ENCODE measurements around the gene NPB. TPM values are rescaled to one million over a fixed set of nuclear protein-coding genes. Genes with fewer than 3 reads are reported as not detected.

NPB gene
- total RNA-seq, 1 donor from 2014 or later: 1.1 TPM

DNA sequence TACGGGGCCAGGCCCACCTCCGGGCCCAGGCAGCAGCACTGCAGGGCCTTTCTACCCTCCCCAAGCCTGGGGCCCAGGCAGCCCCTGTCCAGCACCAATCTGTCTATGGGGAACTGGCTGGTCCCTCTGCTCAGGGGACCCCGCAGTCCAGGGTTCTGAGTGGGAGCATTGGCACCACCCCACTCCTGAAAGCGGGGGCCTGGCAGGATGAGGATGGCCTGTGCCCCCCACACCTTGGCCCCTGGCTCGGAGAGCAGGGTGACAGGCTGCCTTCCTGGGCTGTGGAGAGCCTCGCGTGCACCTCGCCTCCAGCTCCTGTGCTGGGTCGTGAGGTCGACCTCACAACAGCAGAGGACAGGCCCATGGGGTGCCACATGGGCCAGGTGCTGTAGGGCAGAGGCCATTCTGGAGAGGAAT is 1.4 kb downstream of the NPB start:
- Mint-ChIP-seq H3K27ac (ENCODE audit: unreplicated experiment) (no peak overlapping the region), H3K9me3 (no peaks in the 10 kb centered on the region), H3K4me3 (peak overlapping the region; percentile 75), H3K36me3 (ENCODE audit: low read depth) (peaks cover 3% of the 10 kb centered on the region), H3K27me3 (ENCODE audit: low read depth) (peaks cover 14% of the 10 kb centered on the region), H3K4me1 (peaks cover 15% of the 10 kb centered on the region)
- DNase-seq (ENCODE audit: low read depth, low spot score): no peak
- TF ChIP-seq, protein P1, sequence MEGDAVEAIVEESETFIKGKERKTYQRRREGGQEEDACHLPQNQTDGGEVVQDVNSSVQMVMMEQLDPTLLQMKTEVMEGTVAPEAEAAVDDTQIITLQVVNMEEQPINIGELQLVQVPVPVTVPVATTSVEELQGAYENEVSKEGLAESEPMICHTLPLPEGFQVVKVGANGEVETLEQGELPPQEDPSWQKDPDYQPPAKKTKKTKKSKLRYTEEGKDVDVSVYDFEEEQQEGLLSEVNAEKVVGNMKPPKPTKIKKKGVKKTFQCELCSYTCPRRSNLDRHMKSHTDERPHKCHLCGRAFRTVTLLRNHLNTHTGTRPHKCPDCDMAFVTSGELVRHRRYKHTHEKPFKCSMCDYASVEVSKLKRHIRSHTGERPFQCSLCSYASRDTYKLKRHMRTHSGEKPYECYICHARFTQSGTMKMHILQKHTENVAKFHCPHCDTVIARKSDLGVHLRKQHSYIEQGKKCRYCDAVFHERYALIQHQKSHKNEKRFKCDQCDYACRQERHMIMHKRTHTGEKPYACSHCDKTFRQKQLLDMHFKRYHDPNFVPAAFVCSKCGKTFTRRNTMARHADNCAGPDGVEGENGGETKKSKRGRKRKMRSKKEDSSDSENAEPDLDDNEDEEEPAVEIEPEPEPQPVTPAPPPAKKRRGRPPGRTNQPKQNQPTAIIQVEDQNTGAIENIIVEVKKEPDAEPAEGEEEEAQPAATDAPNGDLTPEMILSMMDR (conservative IDR thresholded peaks at IDR 0.05): no peak

DNA sequence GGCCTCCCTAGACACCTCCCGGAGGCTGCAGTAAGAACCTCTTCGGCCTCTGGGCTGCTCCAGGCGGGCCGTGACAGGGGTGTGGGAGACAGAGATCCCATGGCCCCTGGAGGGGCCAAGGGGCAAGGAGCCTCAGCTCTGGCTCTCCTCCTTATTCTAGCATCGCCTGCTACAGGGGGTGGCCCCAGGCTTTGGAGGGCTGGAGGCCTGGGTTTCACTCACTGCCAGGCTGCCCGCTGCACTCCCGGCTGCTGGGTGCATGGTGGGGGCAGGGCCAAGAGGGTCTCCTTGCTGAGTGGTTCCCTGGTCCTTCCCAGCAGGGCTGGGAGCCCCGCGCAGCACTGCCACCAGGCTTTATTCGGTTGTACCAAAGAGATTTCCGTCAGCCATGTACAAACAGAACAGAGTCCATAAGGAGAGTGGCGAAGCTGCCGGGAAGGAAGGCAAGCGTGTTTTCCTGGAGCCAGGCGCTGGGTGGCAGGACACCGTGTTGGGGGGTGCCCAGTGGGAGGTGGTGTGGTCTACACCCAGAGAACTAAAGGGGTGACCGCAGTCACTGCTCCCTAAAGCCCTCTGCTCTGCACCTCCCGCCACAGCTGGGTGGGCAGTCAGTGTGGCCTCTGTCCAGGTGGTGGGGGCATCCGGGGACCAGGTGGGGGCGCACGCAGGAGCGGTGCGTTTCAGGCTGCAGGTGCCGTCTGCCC is 2.0 kb downstream of the NPB start:
- no peak overlapping the region for H3K27ac Mint-ChIP-seq (ENCODE audit: unreplicated experiment)
- H3K4me1 Mint-ChIP-seq: peaks cover 15% of the 10 kb centered on the region
- H3K27me3 Mint-ChIP-seq (ENCODE audit: low read depth): peaks cover 14% of the 10 kb centered on the region
- H3K4me3 Mint-ChIP-seq: peak overlapping the region; percentile 12
- H3K36me3 Mint-ChIP-seq (ENCODE audit: low read depth): peaks cover 3% of the 10 kb centered on the region
- no peaks in the 10 kb centered on the region for H3K9me3 Mint-ChIP-seq
- DNase-seq (ENCODE audit: low read depth, low spot score): no peak
- TF ChIP-seq, protein P1 (conservative IDR thresholded peaks at IDR 0.05): no peak

DNA sequence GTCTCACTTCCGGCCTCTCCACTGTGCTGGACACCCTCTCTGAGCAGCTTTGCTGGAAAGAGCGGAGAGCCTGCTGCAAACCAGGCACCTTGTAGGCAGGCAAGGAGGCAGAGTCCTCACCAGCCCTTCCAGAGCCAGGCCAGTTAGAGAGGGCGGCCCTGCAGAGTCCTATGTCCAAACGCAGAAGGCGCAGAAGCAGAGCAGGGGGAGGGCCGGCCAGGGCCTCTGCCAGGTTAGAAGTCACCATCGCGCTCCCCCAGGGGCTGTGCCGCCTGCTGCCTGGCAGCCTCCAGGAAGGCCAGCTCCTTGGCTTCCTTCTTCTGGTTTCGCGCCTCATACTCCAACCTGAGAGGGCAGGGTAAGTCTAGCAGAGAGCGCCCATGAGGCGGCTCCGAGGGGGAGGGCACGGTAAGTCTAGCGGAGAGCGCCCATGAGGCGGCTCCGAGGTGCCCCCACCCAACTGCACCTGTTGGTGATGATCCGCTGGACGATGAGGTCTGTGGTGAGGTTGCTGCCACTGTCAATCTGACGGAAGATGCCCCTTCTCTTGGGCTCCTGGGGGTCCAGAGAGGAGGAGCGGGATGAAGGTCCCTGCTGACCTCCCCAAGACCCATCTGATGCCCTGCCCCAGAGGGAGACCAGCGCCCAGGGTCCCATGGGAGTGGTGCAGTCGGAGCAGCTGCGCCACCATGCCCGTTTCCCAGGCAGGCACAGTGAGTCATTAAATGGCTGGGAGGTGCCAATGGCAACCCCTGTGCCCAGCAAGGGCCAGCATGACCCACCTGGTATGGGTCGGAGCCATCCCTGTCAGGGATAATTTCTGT is 2.8 kb downstream of the NPB start:
- Mint-ChIP-seq H3K27ac (ENCODE audit: unreplicated experiment) (no peak overlapping the region), H3K36me3 (ENCODE audit: low read depth) (peaks cover 3% of the 10 kb centered on the region), H3K27me3 (ENCODE audit: low read depth) (peaks cover 14% of the 10 kb centered on the region), H3K4me1 (peaks cover 16% of the 10 kb centered on the region), H3K9me3 (no peaks in the 10 kb centered on the region), H3K4me3 (no peak overlapping the region)
- TF ChIP-seq, protein P1 (conservative IDR thresholded peaks at IDR 0.05): no peak
- DNase-seq (ENCODE audit: low read depth, low spot score): no peak

DNA sequence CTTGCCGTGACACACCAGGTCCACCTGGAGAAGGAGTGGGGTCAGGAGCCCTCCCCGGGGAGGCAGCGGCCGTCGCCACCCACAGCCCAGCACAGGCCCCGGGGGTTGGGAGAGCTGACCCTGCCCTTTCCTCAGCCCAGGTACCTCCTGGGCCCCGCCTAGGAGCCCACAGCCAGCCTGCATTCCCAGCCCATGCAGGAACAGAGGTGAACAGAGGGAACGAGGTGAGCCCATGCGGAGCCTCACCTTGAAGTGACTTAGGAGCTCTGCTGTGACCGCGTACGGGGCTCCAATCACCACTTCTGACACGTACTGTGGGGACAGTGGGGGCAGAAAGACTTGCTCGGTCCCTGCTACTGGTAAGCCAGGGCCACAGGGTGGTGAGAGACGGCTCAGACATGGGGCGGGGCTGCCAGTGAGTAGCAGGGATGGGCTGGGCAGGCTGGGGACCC is 3.4 kb downstream of the NPB start:
- Mint-ChIP-seq H3K9me3 (no peaks in the 10 kb centered on the region), H3K27ac (ENCODE audit: unreplicated experiment) (no peak overlapping the region), H3K4me1 (peaks cover 15% of the 10 kb centered on the region), H3K4me3 (no peak overlapping the region), H3K27me3 (ENCODE audit: low read depth) (peaks cover 11% of the 10 kb centered on the region), H3K36me3 (ENCODE audit: low read depth) (no peaks in the 10 kb centered on the region)
- no peak for DNase-seq (ENCODE audit: low read depth, low spot score)
- TF ChIP-seq, protein P1 (conservative IDR thresholded peaks at IDR 0.05): no peak

DNA sequence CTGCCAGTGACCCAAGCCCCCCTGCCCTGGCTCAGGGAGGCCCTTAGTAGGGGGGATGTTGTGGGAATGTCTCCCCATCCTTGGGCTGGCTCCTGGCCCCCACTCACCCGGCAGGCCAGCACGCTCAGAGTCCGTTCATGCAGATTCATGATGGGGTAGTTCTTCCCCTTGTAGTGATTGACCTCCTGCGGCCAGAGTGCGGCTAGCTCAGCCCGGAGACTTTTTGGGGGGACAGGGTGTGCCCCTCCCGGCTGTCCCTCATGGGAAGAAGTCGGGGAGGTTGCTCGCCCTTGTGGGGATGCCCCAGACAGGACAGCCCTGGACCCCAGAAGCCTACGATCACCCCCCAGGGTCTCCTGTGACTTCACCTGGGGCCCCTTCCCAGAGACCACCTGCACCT is 4.0 kb downstream of the NPB start:
- TF ChIP-seq, protein P1 (conservative IDR thresholded peaks at IDR 0.05): no peak
- Mint-ChIP-seq H3K27ac (ENCODE audit: unreplicated experiment) (no peak overlapping the region), H3K27me3 (ENCODE audit: low read depth) (peaks cover 8% of the 10 kb centered on the region), H3K9me3 (no peaks in the 10 kb centered on the region), H3K4me3 (no peak overlapping the region), H3K4me1 (peaks cover 14% of the 10 kb centered on the region), H3K36me3 (ENCODE audit: low read depth) (no peaks in the 10 kb centered on the region)
- no peak for DNase-seq (ENCODE audit: low read depth, low spot score)

Measured in neural crest cell (in vitro differentiated cells).